Stimulated activated naive CD8-positive, alpha-beta T cell treated with anti-CD3 and anti-CD28 coated beads, Interleukin-15, amount 100 ng/mL, for 72 hours (primary cell): ENCODE measurements around the gene CCDC57.
"Not testable (repeated sequence)": the region's sequence is repeated elsewhere in the genome, so short reads cannot be mapped to it uniquely, and the experiment has no call there.

Source experiments
- ATAC-seq: fragments of 150-1000 bp; cut with Tn5 transposase; 2 replicates; pipeline ENCODE4 v1.10.0; 2021; ENCODE audit warnings: mild to moderate bottlenecking, moderate library complexity
- DNase-seq, 2 donors: peaks; one replicate each; pipeline ENCODE4 v3.0.0; 2021 to 2022
- H3K27ac Mint-ChIP-seq, 2 donors: one replicate each; pipeline ENCODE4 v1.8.0; 2022; ENCODE audit warnings: mild to moderate bottlenecking in 2 of 2, mixed read lengths in 2 of 2, moderate library complexity in 2 of 2
- H3K27me3 Mint-ChIP-seq: one replicate; pipeline ENCODE4 v1.8.0; 2022; ENCODE audit warnings: mixed read lengths
- H3K4me1 Mint-ChIP-seq: one replicate; pipeline ENCODE4 v1.8.0; 2022; ENCODE audit warnings: mild to moderate bottlenecking, mixed read lengths
- H3K4me3 Mint-ChIP-seq, 2 donors: one replicate each; pipeline ENCODE4 v1.8.0; 2022; ENCODE audit warnings: mild to moderate bottlenecking in 2 of 2, mixed read lengths in 2 of 2, moderate library complexity in 1 of 2
- H3K9me3 Mint-ChIP-seq, 2 donors: one replicate each; pipeline ENCODE4 v1.8.0; 2022; ENCODE audit warnings: mixed read lengths in 2 of 2

The CCDC57 gene

GRCh38 chr17:82152556-82153294 is 59.9 kb downstream of the CCDC57 start:
- DNase-seq (no peak), ATAC-seq (no peak)
- Mint-ChIP-seq H3K9me3 (no peaks in the 10 kb centered on the region), H3K4me3 (no peak overlapping the region), H3K4me1 (peaks cover 10% of the 10 kb centered on the region), H3K27me3 (no peaks in the 10 kb centered on the region), H3K27ac (no peak overlapping the region)

GRCh38 chr17:82152114-82152513 is 60.5 kb downstream of the CCDC57 start:
- Mint-ChIP-seq H3K27ac (no peak overlapping the region), H3K4me1 (peaks cover 10% of the 10 kb centered on the region), H3K4me3 (no peak overlapping the region), H3K27me3 (no peaks in the 10 kb centered on the region), H3K9me3 (peaks cover 0 to 5% of the 10 kb centered on the region in 2 donors)
- ATAC-seq = no peak
- no peak for DNase-seq

DNA sequence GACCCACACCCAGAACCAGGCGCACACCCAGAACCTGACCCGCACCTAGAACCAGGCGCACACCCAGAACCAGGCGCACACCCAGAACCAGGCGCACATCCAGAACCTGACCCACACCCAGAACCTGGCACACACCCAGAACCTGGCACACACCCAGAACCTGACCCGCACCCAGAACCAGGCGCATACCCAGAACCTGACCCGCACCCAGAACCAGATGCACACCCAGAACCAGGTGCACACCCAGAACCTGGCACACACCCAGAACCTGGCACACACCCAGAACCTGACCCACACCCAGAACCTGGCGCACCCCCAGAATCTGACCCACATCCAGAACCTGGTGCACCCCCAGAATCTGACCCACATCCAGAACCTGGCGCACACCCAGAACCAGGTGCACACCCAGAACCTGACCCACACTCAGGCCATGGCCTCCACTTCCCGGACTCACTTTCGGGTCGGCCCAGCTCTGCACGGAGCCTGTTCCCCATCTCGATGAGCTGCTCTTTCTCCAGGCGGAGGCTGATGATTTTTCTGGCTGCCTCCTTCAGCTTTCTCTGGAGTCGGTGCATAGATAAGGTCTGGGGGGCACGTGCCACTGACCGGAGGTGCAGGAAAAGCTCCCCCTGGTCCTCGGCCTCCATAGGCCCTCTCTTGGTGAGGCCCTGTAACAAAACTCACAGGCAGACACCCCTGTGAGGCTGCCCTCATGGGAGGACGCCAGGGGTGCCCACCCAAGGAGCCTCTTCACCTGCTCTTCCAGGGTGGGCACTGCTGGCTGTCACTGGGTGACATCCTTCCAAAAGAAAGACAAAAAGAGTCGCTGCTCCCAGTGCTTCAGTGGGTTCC is 61.3 kb downstream of the CCDC57 start:
- H3K27me3 Mint-ChIP-seq = no peaks in the 10 kb centered on the region
- H3K4me3 Mint-ChIP-seq = no peak overlapping the region
- H3K27ac Mint-ChIP-seq = no peak overlapping the region
- peaks cover 0 to 7% of the 10 kb centered on the region in 2 donors for H3K9me3 Mint-ChIP-seq
- ATAC-seq (no peak), DNase-seq (no peak)
- peaks cover 10% of the 10 kb centered on the region for H3K4me1 Mint-ChIP-seq

- H3K4me3 Mint-ChIP-seq = no peak overlapping the region
- no peaks in the 10 kb centered on the region for H3K27me3 Mint-ChIP-seq
- H3K27ac Mint-ChIP-seq = no peak overlapping the region
- H3K9me3 Mint-ChIP-seq = peaks cover 0 to 7% of the 10 kb centered on the region in 2 donors
- ATAC-seq = no peak
- H3K4me1 Mint-ChIP-seq = peaks cover 7% of the 10 kb centered on the region
- no peak for DNase-seq
Observed at GRCh38 chr17:82149401-82150099, 63.1 kb downstream of the CCDC57 start.

DNA sequence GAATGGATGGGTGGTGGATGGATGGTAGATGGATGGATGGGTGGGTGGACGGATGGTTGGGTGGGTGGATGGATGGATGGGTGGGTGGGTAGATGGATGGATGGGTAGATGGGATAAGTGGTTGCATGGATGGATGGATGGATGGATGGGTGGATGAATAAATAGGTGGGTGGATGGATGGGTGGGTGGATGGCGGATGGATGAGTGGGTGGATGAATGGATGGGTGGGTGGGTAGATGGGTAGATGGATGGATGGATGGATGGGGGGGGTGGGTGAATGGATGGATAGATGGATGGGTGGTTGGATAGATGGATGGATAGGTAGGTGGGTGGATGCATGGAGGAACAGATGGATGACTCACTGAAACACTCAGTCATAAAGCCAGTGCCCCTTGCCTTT is 63.6 kb downstream of the CCDC57 start:
- H3K27ac Mint-ChIP-seq = no peak overlapping the region
- no peak overlapping the region for H3K4me3 Mint-ChIP-seq
- peaks cover 0 to 7% of the 10 kb centered on the region in 2 donors for H3K9me3 Mint-ChIP-seq
- no peak for ATAC-seq
- no peaks in the 10 kb centered on the region for H3K27me3 Mint-ChIP-seq
- no peak for DNase-seq
- H3K4me1 Mint-ChIP-seq = peaks cover 5% of the 10 kb centered on the region

DNA sequence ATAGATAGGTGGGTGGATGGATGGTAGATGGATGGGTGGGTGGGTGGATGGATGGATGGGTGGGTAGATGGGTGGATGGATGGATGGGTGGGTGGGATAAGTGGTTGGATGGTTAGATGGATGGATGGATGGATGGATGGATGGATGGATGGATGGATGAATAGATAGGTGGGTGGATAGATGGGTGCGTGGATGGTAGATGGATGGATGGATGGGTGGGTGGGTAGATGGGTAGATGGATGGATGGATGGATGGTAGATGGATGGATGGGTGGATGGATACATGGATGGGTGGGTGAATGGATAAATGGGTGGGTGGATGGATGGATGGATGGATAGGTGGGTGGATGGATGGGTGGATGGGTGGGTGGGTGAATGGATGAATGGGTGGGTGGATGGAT is 64.6 kb downstream of the CCDC57 start:
- no peaks in the 10 kb centered on the region for H3K27me3 Mint-ChIP-seq
- peaks cover 0 to 7% of the 10 kb centered on the region in 2 donors for H3K9me3 Mint-ChIP-seq
- H3K27ac Mint-ChIP-seq = no peak overlapping the region
- ATAC-seq (no peak), DNase-seq (no peak)
- no peaks in the 10 kb centered on the region for H3K4me1 Mint-ChIP-seq
- no peak overlapping the region for H3K4me3 Mint-ChIP-seq

GRCh38 chr17:82146663-82147654 is 65.7 kb downstream of the CCDC57 start:
- no peaks in the 10 kb centered on the region for H3K27me3 Mint-ChIP-seq
- no peak for DNase-seq
- H3K4me3 Mint-ChIP-seq = no peak overlapping the region
- H3K4me1 Mint-ChIP-seq = no peaks in the 10 kb centered on the region
- H3K27ac Mint-ChIP-seq = no peak overlapping the region
- ATAC-seq = no peak
- H3K9me3 Mint-ChIP-seq = peaks cover 0 to 7% of the 10 kb centered on the region in 2 donors

DNA sequence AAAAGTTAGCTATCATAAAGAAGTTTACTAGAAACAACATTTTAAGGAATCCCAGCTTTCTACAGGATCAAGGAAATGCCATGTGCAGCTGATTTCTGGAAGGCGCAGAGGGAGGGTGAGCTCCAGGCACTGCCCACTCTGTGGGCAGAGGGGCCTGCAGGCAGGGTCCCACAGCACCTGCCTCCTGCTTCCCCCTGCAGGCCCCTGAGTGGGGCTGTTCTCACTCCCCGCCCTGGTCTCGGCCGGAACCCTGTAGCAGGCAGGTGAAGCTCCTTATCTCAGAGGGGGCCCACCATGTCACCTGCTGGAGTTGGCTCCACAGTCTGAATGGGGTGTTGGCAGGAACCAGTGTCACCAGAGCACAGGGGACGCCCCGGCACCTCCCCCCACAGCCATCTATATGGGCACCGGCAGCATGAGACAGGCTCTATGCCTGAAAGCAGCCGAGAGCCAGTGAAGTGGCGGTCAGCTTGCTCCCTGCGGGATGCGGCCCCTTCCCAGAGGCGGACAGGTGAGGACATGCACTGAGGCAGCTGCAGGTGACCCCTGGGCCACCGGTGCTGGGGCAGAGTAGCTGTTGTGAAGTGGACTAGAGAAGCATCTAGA is 67.0 kb downstream of the CCDC57 start:
- ATAC-seq (no peak), DNase-seq (no peak)
- H3K27me3 Mint-ChIP-seq = no peaks in the 10 kb centered on the region
- no peak overlapping the region for H3K27ac Mint-ChIP-seq
- peaks cover 0 to 7% of the 10 kb centered on the region in 2 donors for H3K9me3 Mint-ChIP-seq
- H3K4me1 Mint-ChIP-seq = no peaks in the 10 kb centered on the region
- H3K4me3 Mint-ChIP-seq = no peak overlapping the region

DNA sequence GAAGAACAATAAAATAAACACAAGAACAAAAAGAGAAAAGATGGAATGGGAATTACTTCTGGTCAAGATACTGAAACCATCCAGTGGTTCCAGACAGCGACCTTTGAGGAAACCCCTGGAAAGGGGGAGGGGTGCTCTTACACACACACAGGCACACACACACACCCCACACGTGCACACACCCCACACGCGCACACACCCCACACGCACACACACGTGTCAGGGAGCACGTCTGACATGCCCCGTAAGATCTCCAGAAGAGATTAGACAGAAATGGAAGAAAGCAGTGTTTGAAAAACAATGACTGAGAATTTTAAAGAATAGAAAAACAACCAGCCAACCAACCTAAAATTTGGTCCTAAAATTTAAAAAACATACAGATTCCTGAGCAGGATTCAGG is 69.3 kb downstream of the CCDC57 start:
- DNase-seq (no peak), ATAC-seq (no peak)
- Mint-ChIP-seq H3K4me3 (no peak overlapping the region), H3K4me1 (no peaks in the 10 kb centered on the region), H3K27me3 (no peaks in the 10 kb centered on the region), H3K9me3 (peaks cover 0 to 7% of the 10 kb centered on the region in 2 donors), H3K27ac (no peak overlapping the region)

- DNase-seq, H3K27me3 Mint-ChIP-seq, H3K4me3 Mint-ChIP-seq, ATAC-seq, H3K27ac Mint-ChIP-seq, H3K4me1 Mint-ChIP-seq, H3K9me3 Mint-ChIP-seq: not testable (repeated sequence)
Observed at GRCh38 chr17:82139961-82140360, 72.7 kb downstream of the CCDC57 start.

GRCh38 chr17:82138511-82138992 is 74.1 kb downstream of the CCDC57 start:
- Mint-ChIP-seq H3K9me3 (no peaks in the 10 kb centered on the region), H3K4me1 (no peaks in the 10 kb centered on the region), H3K4me3 (no peak overlapping the region), H3K27ac (no peak overlapping the region), H3K27me3 (no peaks in the 10 kb centered on the region)
- DNase-seq = no peak
- ATAC-seq = no peak

DNA sequence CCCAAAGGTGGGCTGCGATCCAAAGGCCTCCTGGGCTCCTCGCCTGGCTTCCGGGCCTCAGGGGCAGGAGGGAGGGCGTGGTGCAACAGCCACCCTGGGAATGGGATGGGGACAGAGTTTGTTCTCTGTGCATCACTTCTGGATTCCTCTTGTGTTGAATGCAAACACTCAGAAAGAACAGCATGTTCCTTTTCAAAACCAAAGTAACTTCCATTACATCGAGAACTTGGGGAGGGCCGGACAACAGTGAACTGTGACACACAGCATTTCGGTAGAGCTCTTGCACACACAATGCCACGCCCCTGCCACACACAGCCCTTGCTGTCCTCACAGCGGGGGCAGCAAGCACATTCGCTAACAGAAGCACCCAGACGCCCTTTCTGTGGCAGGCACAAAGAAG is 78.5 kb downstream of the CCDC57 start:
- H3K27me3 Mint-ChIP-seq = no peaks in the 10 kb centered on the region
- no peaks in the 10 kb centered on the region for H3K4me1 Mint-ChIP-seq
- ATAC-seq (no peak), DNase-seq (no peak)
- H3K4me3 Mint-ChIP-seq = no peak overlapping the region
- no peak overlapping the region for H3K27ac Mint-ChIP-seq
- H3K9me3 Mint-ChIP-seq = no peaks in the 10 kb centered on the region

DNA sequence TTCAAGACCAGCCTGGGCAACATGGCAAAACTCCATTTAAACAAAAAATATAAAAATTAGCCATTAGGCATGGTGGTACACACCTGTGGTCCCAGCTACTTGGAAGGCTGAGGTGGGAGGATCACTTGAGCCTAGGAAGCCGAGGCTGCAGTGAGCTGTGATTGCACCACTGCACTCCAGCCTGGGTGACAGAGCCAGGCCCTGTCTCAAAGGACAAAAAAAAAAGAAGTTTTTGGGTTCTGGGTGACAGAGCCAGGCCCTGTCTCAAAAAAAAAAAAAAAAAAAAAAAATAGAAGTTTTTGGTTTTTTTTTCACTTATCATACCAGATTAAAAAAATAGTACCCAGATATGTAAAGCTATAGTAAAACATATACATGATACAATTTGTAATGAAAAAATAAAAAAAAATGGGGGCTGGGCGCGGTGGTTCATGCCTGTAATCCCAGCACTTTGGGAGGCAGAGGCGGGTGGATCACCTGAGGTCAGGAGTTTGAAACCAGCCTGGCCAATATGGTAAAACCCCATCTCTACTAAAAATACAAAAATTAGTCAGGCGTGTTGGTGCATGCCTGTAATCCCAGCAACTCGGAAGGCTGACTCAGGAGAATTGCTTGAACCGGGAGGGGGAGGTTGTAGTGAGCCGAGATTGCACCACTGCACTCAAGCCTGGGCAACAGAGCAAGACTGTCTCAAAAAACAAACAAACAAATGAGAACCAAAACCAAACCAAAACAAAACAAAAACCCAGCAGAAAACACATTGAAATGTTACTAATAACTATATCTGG is 79.3 kb downstream of the CCDC57 start:
- H3K9me3 Mint-ChIP-seq, H3K4me3 Mint-ChIP-seq, H3K27me3 Mint-ChIP-seq, DNase-seq, ATAC-seq, H3K27ac Mint-ChIP-seq, H3K4me1 Mint-ChIP-seq: not testable (repeated sequence)

DNA sequence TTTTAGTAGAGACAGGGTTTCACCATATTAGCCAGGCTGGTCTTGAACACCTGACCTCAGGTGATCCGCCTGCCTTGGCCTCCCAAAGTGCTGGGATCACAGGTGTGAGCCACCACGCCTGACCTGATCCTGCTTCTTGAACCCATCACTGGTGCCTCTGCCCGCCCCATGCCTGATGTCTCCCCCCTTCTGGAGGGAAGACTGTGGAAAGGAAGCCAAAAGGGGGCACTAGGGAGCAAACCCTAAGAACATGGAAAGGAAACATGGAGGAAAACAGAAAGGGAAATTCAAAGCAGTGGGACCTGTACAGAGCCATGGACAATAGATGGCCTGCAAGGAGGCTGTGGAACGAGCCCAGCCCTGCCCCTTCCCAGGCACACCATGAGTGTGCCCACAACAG is 83.5 kb downstream of the CCDC57 start:
- DNase-seq (no peak), ATAC-seq (no peak)
- no peak overlapping the region for H3K4me3 Mint-ChIP-seq
- H3K4me1 Mint-ChIP-seq = peaks cover 44% of the 10 kb centered on the region
- no peak overlapping the region for H3K27ac Mint-ChIP-seq
- H3K9me3 Mint-ChIP-seq = no peaks in the 10 kb centered on the region
- no peaks in the 10 kb centered on the region for H3K27me3 Mint-ChIP-seq
